HCT116 (cell line): ENCODE data around the gene FAM221B. TPM values are rescaled to one million over a fixed set of nuclear protein-coding genes. Genes with fewer than 3 reads are reported as not detected.

ENCODE experiments used
- ATAC-seq: fragments of 200-7000 bp; cut with Tn5 transposase; 2 replicates; pipeline ENCODE4 v1.9.1; 2020; ENCODE audit warnings: mild to moderate bottlenecking, moderate library complexity
- BruUV-seq: library from RNA; stranded (reverse); fragments of 400-500 nt; replicated peaks from 2 replicates; lab custom pipeline; 2021; lab: Mats Ljungman, UMichigan
- CTCF ChIA-PET: fragments of 300-600 bp; sonication (Branson Sonifier 250); formaldehyde crosslinking; loops from one replicate; lab custom pipeline; 2021; ENCODE audit warnings: antibody characterized with exemption; lab: Charles Lee
- POLR2A ChIA-PET: fragments of 300-600, 350-600 bp; sonication (Branson Sonifier 250); formaldehyde crosslinking; loops from one replicate; lab custom pipeline; 2021; ENCODE audit warnings: antibody characterized with exemption; lab: Charles Lee
- RAD21 ChIA-PET, 2 experiments: fragments of 300-600 bp; sonication (Branson Sonifier 250); formaldehyde crosslinking; loops; one replicate each; lab custom pipeline; 2023; ENCODE audit warnings: low total read pairs in 2 of 2; ENCODE audit not compliant: uncharacterized antibody in 2 of 2, unreplicated experiment in 2 of 2, low non-redundant PET in 1 of 2; lab: Charles Lee
- DNase-seq: peaks from one replicate; pipeline ENCODE4 v3.0.0-alpha.2; 2010; ENCODE audit warnings: low read depth, low spot score
- H2AFZ ChIP-seq: fragments of 200-600 bp; shearing (Covaris generic), sonication (generic); 2 replicates; pipeline ENCODE4 v1.6.1; 2017; ENCODE audit warnings: low read depth, mixed run types, mixed read lengths, antibody characterized with exemption, low read length; ENCODE audit not compliant: poor library complexity, severe bottlenecking
- H3K27ac ChIP-seq: 2 replicates; pipeline ENCODE4 v1.5.1; 2012; ENCODE audit warnings: low read depth, low read length
- H3K27me3 ChIP-seq: fragments of 200-600 bp; sonication (generic); 2 replicates; pipeline ENCODE4 v1.6.1; 2016; ENCODE audit warnings: mixed run types, low read length, mixed read lengths; ENCODE audit not compliant: insufficient read depth
- H3K36me3 ChIP-seq, 2 experiments: fragments of 200-500 bp in 1 of 2; fragments of 200-600 bp in 1 of 2; sonication (Bioruptor generic) in 1 of 2; sonication (generic) in 1 of 2; 2 replicates each; pipeline versions ENCODE4 v1.5.1 to v1.6.1; 2014 to 2016; ENCODE audit warnings: low read length in 2 of 2, inconsistent platforms in 1 of 2, mixed read lengths in 1 of 2, mixed run types in 1 of 2; ENCODE audit not compliant: insufficient read depth in 2 of 2, control insufficient read depth in 1 of 2
- H3K4me1 ChIP-seq, 2 experiments: fragments of 200-600 bp in 1 of 2; sonication (generic) in 1 of 2; 2 replicates each; pipeline versions ENCODE4 v1.5.1 to v1.6.1; 2012 to 2017; ENCODE audit warnings: low read length in 2 of 2, inconsistent platforms in 1 of 2, mild to moderate bottlenecking in 1 of 2, mixed read lengths in 1 of 2, mixed run types in 1 of 2, moderate library complexity in 1 of 2; ENCODE audit not compliant: insufficient read depth in 2 of 2, control insufficient read depth in 1 of 2
- H3K4me2 ChIP-seq: fragments of 200-600 bp; sonication (generic); 2 replicates; pipeline ENCODE4 v1.6.1; 2017; ENCODE audit warnings: mixed run types, low read length, mixed read lengths
- H3K4me3 ChIP-seq, 2 experiments: fragments of 200-600 bp in 1 of 2; sonication (generic) in 1 of 2; replicated peaks in 1 of 2; 2 replicates each; pipeline ENCODE4 v1.5.1; 2011 to 2016; ENCODE audit warnings: low read length in 2 of 2, control low read depth in 1 of 2, low read depth in 1 of 2, mild to moderate bottlenecking in 1 of 2, mixed read lengths in 1 of 2, mixed run types in 1 of 2
- H3K79me2 ChIP-seq: fragments of 200-600 bp; sonication (generic); 2 replicates; pipeline ENCODE4 v1.6.1; 2017; ENCODE audit warnings: mild to moderate bottlenecking, mixed run types, low read length, moderate library complexity, mixed read lengths; ENCODE audit not compliant: insufficient read depth
- H3K9ac ChIP-seq: fragments of 200-600 bp; sonication (generic); 2 replicates; pipeline ENCODE4 v1.6.1; 2016; ENCODE audit warnings: low read length, mixed read lengths
- H3K9me2 ChIP-seq: fragments of 200-600 bp; sonication (generic), shearing (Covaris generic); 2 replicates; pipeline ENCODE4 v1.6.1; 2017; ENCODE audit warnings: mixed run types, mild to moderate bottlenecking, moderate library complexity; ENCODE audit not compliant: insufficient read depth
- H3K9me3 ChIP-seq, 2 experiments: fragments of 200-500 bp in 1 of 2; fragments of 200-600 bp in 1 of 2; sonication (Bioruptor generic) in 1 of 2; sonication (generic) in 1 of 2; 2 replicates each; pipeline ENCODE4 v1.6.1; 2014 to 2017; ENCODE audit warnings: low read length in 2 of 2, mixed read lengths in 2 of 2, inconsistent platforms in 1 of 2, low read depth in 1 of 2, mild to moderate bottlenecking in 1 of 2, mixed run types in 1 of 2, moderate library complexity in 1 of 2; ENCODE audit not compliant: control insufficient read depth in 1 of 2, insufficient read depth in 1 of 2
- H4K20me1 ChIP-seq: fragments of 200-600 bp; sonication (generic), shearing (Covaris generic); 2 replicates; pipeline ENCODE4 v1.6.1; 2017; ENCODE audit warnings: mixed run types, mild to moderate bottlenecking, moderate library complexity; ENCODE audit not compliant: insufficient read depth
- CBX3 ChIP-seq: IDR thresholded peaks from 2 replicates; pipeline ENCODE4 v1.6.1; 2012; ENCODE audit warnings: low read depth
- ELF1 ChIP-seq: IDR thresholded peaks from 2 replicates; pipeline ENCODE4 v1.6.1; 2012; ENCODE audit warnings: low read depth, borderline replicate concordance
- EZH2 ChIP-seq: fragments of 200-600 bp; sonication (generic); IDR thresholded peaks from 2 replicates; pipeline ENCODE4 v1.6.1; 2017; ENCODE audit warnings: antibody characterized with exemption, mixed run types
- EZH2phosphoT487 ChIP-seq: fragments of 200-600 bp; IDR thresholded peaks from 2 replicates; pipeline ENCODE4 v1.6.1; 2018; ENCODE audit warnings: antibody characterized with exemption, borderline replicate concordance
- FOSL1 ChIP-seq: IDR thresholded peaks from 2 replicates; pipeline ENCODE4 v1.6.1; 2012; ENCODE audit warnings: low read depth
- JUND ChIP-seq: IDR thresholded peaks from 2 replicates; pipeline ENCODE4 v1.6.1; 2012
- POLR2A ChIP-seq: IDR thresholded peaks from 2 replicates; pipeline ENCODE4 v1.7.0; 2011; ENCODE audit warnings: borderline replicate concordance; ENCODE audit not compliant: insufficient read depth, insufficient read length; ENCODE audit errors: extremely low read depth
- POLR2AphosphoS5 ChIP-seq: IDR thresholded peaks from 2 replicates; pipeline ENCODE4 v1.6.1; 2011; ENCODE audit warnings: mild to moderate bottlenecking, low read depth, low read length, moderate library complexity
- RAD21 ChIP-seq: IDR thresholded peaks from 2 replicates; pipeline ENCODE4 v1.6.1; 2012; ENCODE audit warnings: low read depth, mild to moderate bottlenecking
- SIN3A ChIP-seq: IDR thresholded peaks from 2 replicates; pipeline ENCODE4 v1.6.1; 2012; ENCODE audit warnings: low read depth
- SP1 ChIP-seq: IDR thresholded peaks from 2 replicates; pipeline ENCODE4 v1.6.1; 2012; ENCODE audit warnings: low read depth
- SRF ChIP-seq: IDR thresholded peaks from 2 replicates; pipeline ENCODE4 v1.6.1; 2012; ENCODE audit warnings: low read depth
- TCF7L2 ChIP-seq: IDR thresholded peaks from 2 replicates; pipeline ENCODE4 v1.7.0; 2011; ENCODE audit warnings: borderline replicate concordance, inconsistent platforms; ENCODE audit not compliant: insufficient read depth, insufficient read length; ENCODE audit errors: extremely low read depth
- YY1 ChIP-seq: IDR thresholded peaks from 2 replicates; pipeline ENCODE4 v1.6.1; 2011; ENCODE audit warnings: low read length, low read depth, moderate library complexity, mild to moderate bottlenecking; ENCODE audit not compliant: insufficient replicate concordance; ENCODE audit errors: extremely low read depth
- ZNF274 ChIP-seq: fragments of 200-500 bp; sonication (Bioruptor generic); IDR thresholded peaks from 2 replicates; pipeline ENCODE4 v1.6.1; 2014; ENCODE audit warnings: mild to moderate bottlenecking, low read depth, low read length, inconsistent platforms
- intact Hi-C: fragments of 100-400 bp; cut with micrococcal nuclease; formaldehyde crosslinking; loops from 2 replicates; pipeline ENCODE4 v1.10.0; 2022
- total RNA-seq: library from RNA; stranded (reverse); gene quantifications from one replicate; pipeline ENCODE4 v1.2.1, GENCODE V29; 2021; ENCODE audit not compliant: unreplicated experiment
- TF ChIP-seq, protein P1 (sequence below): IDR thresholded peaks from 2 replicates; pipeline ENCODE4 v1.6.1; 2012
- TF ChIP-seq, protein P2 (sequence below): IDR thresholded peaks from 2 replicates; pipeline ENCODE4 v1.6.1; 2012; ENCODE audit warnings: low read depth
- TF ChIP-seq, protein P3 (sequence below): IDR thresholded peaks from 2 replicates; pipeline ENCODE4 v1.6.1; 2011; ENCODE audit warnings: mild to moderate bottlenecking, low read length, moderate library complexity; ENCODE audit not compliant: insufficient replicate concordance; ENCODE audit errors: extremely low read depth
- TF ChIP-seq, protein P4 (sequence below), 3 experiments: fragments of 200-600 bp in 1 of 3; sonication (generic) in 1 of 3; IDR thresholded peaks in 2 of 3; conservative IDR thresholded peaks in 1 of 3; 2 replicates each; pipeline ENCODE4 v1.5.1; 2012 to 2017; ENCODE audit warnings: low read depth in 2 of 3, low read length in 2 of 3, antibody characterized with exemption in 1 of 3, borderline replicate concordance in 1 of 3, control low read depth in 1 of 3, mild to moderate bottlenecking in 1 of 3, mixed read lengths in 1 of 3, mixed run types in 1 of 3, moderate library complexity in 1 of 3; ENCODE audit not compliant: insufficient read depth in 1 of 3

FAM221B gene
- total RNA-seq, 1 experiment from 2014 or later, result not detected

DNA sequence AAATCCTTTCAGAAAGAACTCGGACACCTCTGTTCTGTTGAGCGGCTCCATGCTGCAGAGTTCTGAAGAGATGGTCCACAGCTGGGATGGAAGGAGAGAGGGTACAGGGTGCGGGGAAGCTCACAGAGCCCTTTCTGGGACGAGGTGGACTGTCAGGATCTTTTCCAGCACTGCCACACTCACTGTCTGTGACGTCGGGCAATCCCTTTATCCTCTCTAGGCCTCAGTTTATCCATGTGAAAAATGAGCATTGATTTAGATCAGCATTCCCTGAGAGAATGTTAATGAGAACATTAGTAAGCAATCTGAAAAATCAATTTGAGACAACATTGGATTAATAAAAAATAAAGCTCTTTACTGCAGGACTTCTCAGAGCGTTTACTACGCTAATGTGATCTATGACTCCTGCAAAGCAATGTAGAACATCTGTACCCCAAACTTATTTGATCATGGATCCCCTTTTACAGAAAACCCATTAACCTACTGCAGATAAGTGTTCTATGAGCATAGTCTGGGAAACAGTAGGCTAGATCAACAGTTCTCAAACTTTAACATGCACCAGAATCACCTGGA, 41.9 kb upstream of the FAM221B start, which contains the start of gene OR13J1:
OR13J1 (minus strand) TSS at position 51 of the 573 bp plus-strand sequence; CDS start at position 51, 0 bp downstream.
- Histone ChIP-seq H2AFZ (no peak within 1 kb of the TSS), H3K9me2 (no peaks in the 10 kb centered on the region), H3K4me1 (peaks cover 3 to 6% of the 10 kb centered on the region in 2 experiments; a peak in 2 of 4 replicates), H3K9ac (no peak within 1 kb of the TSS), H4K20me1 (no peaks in the 10 kb centered on the region), H3K36me3 (no peaks in the 10 kb centered on the region), H3K4me3 (no peak within 1 kb of the TSS), H3K4me2 (no peak within 1 kb of the TSS), H3K9me3 (no peaks in the 10 kb centered on the region), H3K27me3 (no peaks in the 10 kb centered on the region), H3K27ac (no peak within 1 kb of the TSS), H3K79me2 (no peaks in the 10 kb centered on the region)
- ChIA-PET POLR2A (no interaction called here), RAD21 (no interaction called here), CTCF (interaction anchor here (1.8 kb wide), 1 partner anchor 12 kb away, joined by 9 read pairs; no protein-coding TSS in a partner anchor)
- no peak for TF ChIP-seq POLR2A
- TF ChIP-seq YY1, result no peak
- no peak for TF ChIP-seq SIN3A
- TF ChIP-seq ZNF274, result no peak
- no peak for TF ChIP-seq RAD21
- TF ChIP-seq CBX3, result no peak
- no peak for TF ChIP-seq POLR2AphosphoS5
- TF ChIP-seq, protein P1, sequence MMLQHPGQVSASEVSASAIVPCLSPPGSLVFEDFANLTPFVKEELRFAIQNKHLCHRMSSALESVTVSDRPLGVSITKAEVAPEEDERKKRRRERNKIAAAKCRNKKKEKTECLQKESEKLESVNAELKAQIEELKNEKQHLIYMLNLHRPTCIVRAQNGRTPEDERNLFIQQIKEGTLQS, result no peak
- TF ChIP-seq EZH2phosphoT487, result no peak
- TF ChIP-seq, protein P2, sequence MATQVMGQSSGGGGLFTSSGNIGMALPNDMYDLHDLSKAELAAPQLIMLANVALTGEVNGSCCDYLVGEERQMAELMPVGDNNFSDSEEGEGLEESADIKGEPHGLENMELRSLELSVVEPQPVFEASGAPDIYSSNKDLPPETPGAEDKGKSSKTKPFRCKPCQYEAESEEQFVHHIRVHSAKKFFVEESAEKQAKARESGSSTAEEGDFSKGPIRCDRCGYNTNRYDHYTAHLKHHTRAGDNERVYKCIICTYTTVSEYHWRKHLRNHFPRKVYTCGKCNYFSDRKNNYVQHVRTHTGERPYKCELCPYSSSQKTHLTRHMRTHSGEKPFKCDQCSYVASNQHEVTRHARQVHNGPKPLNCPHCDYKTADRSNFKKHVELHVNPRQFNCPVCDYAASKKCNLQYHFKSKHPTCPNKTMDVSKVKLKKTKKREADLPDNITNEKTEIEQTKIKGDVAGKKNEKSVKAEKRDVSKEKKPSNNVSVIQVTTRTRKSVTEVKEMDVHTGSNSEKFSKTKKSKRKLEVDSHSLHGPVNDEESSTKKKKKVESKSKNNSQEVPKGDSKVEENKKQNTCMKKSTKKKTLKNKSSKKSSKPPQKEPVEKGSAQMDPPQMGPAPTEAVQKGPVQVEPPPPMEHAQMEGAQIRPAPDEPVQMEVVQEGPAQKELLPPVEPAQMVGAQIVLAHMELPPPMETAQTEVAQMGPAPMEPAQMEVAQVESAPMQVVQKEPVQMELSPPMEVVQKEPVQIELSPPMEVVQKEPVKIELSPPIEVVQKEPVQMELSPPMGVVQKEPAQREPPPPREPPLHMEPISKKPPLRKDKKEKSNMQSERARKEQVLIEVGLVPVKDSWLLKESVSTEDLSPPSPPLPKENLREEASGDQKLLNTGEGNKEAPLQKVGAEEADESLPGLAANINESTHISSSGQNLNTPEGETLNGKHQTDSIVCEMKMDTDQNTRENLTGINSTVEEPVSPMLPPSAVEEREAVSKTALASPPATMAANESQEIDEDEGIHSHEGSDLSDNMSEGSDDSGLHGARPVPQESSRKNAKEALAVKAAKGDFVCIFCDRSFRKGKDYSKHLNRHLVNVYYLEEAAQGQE, result no peak
- no peak for TF ChIP-seq TCF7L2
- no peak for TF ChIP-seq JUND
- TF ChIP-seq, protein P3, sequence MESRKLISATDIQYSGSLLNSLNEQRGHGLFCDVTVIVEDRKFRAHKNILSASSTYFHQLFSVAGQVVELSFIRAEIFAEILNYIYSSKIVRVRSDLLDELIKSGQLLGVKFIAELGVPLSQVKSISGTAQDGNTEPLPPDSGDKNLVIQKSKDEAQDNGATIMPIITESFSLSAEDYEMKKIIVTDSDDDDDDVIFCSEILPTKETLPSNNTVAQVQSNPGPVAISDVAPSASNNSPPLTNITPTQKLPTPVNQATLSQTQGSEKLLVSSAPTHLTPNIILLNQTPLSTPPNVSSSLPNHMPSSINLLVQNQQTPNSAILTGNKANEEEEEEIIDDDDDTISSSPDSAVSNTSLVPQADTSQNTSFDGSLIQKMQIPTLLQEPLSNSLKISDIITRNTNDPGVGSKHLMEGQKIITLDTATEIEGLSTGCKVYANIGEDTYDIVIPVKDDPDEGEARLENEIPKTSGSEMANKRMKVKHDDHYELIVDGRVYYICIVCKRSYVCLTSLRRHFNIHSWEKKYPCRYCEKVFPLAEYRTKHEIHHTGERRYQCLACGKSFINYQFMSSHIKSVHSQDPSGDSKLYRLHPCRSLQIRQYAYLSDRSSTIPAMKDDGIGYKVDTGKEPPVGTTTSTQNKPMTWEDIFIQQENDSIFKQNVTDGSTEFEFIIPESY, result no peak
- TF ChIP-seq EZH2, result no peak
- TF ChIP-seq ELF1, result no peak
- TF ChIP-seq SP1, result no peak
- TF ChIP-seq, protein P4, sequence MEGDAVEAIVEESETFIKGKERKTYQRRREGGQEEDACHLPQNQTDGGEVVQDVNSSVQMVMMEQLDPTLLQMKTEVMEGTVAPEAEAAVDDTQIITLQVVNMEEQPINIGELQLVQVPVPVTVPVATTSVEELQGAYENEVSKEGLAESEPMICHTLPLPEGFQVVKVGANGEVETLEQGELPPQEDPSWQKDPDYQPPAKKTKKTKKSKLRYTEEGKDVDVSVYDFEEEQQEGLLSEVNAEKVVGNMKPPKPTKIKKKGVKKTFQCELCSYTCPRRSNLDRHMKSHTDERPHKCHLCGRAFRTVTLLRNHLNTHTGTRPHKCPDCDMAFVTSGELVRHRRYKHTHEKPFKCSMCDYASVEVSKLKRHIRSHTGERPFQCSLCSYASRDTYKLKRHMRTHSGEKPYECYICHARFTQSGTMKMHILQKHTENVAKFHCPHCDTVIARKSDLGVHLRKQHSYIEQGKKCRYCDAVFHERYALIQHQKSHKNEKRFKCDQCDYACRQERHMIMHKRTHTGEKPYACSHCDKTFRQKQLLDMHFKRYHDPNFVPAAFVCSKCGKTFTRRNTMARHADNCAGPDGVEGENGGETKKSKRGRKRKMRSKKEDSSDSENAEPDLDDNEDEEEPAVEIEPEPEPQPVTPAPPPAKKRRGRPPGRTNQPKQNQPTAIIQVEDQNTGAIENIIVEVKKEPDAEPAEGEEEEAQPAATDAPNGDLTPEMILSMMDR (IDR thresholded peaks at IDR 0.05 in 2 of 3, conservative IDR thresholded peaks at IDR 0.05 in 1 of 3; ENCODE audit: borderline replicate concordance in 1 of 3, insufficient read depth in 1 of 3, low read depth in 2 of 3, low read length in 2 of 3), result no peak
- TF ChIP-seq FOSL1, result no peak
- TF ChIP-seq SRF, result no peak
- no TSS peak for BruUV-seq
- ATAC-seq (no peak), DNase-seq (no peak)
- intact Hi-C loops, result no loop called here
